Vagina (tissue), 2 donors: ENCODE measurements around the gene STARD3.

Source experiments
- POLR2A ChIP-seq, 2 donors: fragments of 450-650 bp; IDR thresholded peaks; one replicate each; pipeline ENCODE4 v1.6.1; 2017; ENCODE audit warnings: antibody characterized with exemption in 2 of 2, mild to moderate bottlenecking in 2 of 2, moderate library complexity in 2 of 2
- POLR2AphosphoS5 ChIP-seq, 2 donors: sonication (generic); formaldehyde crosslinking; IDR thresholded peaks; one replicate each; pipeline ENCODE4 v1.9.0; 2017; ENCODE audit warnings: antibody characterized with exemption in 2 of 2, mild to moderate bottlenecking in 2 of 2, low read depth in 1 of 2; ENCODE audit not compliant: insufficient read depth in 1 of 2
- TF ChIP-seq, protein P1 (sequence below), 3 experiments: fragments of 450-650 bp in 2 of 3; fragments of 200-600 bp in 1 of 3; sonication (generic) in 1 of 3; IDR thresholded peaks; one replicate each; pipeline ENCODE4 v1.5.1; 2017 to 2019; ENCODE audit warnings: antibody characterized with exemption in 3 of 3, mild to moderate bottlenecking in 2 of 3, moderate library complexity in 2 of 3

DNA sequence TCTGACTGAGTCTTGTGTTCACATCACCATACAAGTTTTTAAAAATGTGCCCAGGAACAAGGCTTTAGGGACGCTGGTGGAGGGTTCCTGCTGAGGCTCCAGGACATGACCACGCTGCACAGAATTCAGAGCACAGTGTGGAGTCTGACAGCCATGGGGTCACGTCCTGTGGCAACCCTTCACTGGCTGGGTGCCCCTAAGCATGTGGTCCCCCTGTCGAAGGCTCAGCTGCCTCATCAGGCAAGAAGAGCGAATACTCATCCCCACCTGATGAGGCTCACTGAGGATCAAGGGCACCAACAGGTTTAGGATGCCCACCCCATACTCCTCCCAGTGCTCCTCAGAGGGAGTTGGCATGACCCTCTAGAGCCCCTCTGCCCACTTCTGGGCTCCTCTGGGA, 37.2 kb downstream of the STARD3 start:
- TF ChIP-seq, protein P1, sequence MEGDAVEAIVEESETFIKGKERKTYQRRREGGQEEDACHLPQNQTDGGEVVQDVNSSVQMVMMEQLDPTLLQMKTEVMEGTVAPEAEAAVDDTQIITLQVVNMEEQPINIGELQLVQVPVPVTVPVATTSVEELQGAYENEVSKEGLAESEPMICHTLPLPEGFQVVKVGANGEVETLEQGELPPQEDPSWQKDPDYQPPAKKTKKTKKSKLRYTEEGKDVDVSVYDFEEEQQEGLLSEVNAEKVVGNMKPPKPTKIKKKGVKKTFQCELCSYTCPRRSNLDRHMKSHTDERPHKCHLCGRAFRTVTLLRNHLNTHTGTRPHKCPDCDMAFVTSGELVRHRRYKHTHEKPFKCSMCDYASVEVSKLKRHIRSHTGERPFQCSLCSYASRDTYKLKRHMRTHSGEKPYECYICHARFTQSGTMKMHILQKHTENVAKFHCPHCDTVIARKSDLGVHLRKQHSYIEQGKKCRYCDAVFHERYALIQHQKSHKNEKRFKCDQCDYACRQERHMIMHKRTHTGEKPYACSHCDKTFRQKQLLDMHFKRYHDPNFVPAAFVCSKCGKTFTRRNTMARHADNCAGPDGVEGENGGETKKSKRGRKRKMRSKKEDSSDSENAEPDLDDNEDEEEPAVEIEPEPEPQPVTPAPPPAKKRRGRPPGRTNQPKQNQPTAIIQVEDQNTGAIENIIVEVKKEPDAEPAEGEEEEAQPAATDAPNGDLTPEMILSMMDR (IDR thresholded peaks at IDR 0.05): no peak
- TF ChIP-seq POLR2AphosphoS5 (IDR thresholded peaks at IDR 0.05; ENCODE audit: insufficient read depth in 1 of 2, low read depth in 1 of 2) (no peak), POLR2A (IDR thresholded peaks at IDR 0.05) (no peak)
